HEK293 (cell line): Measurements from ENCODE around the gene G6PD.

ENCODE experiments used
- IKZF3 ChIP-seq: fragments of 450-650 bp; IDR thresholded peaks from 2 replicates; pipeline ENCODE4 v1.5.0; 2018; ENCODE audit warnings: missing biosample characterization, mild to moderate bottlenecking, missing genetic modification characterization, moderate library complexity
- KLF10 ChIP-seq: fragments of 450-650 bp; IDR thresholded peaks from 2 replicates; pipeline ENCODE4 v1.5.1; 2018; ENCODE audit warnings: missing biosample characterization, mild to moderate bottlenecking, missing genetic modification characterization
- KLF7 ChIP-seq: fragments of 450-650 bp; formaldehyde crosslinking; IDR thresholded peaks from 2 replicates; pipeline ENCODE4 v1.5.1; 2016; ENCODE audit warnings: missing biosample characterization, missing genetic modification characterization, borderline replicate concordance
- KLF8 ChIP-seq: fragments of 450-650 bp; formaldehyde crosslinking; IDR thresholded peaks from 2 replicates; pipeline ENCODE4 v1.5.1; 2016; ENCODE audit warnings: missing biosample characterization, missing genetic modification characterization
- KLF9 ChIP-seq: fragments of 450-650 bp; formaldehyde crosslinking; IDR thresholded peaks from 2 replicates; pipeline ENCODE4 v1.5.1; 2016; ENCODE audit warnings: missing biosample characterization, missing genetic modification characterization, low read depth
- MEIS1 ChIP-seq: sonication (generic); formaldehyde crosslinking; IDR thresholded peaks from 2 replicates; pipeline ENCODE4 v1.8.1; 2022; ENCODE audit warnings: missing genetic modification reagents, mild to moderate bottlenecking, borderline replicate concordance
- PRDM1 ChIP-seq: fragments of 450-650 bp; formaldehyde crosslinking; IDR thresholded peaks from 2 replicates; pipeline ENCODE4; 2016; ENCODE audit warnings: missing biosample characterization, missing genetic modification characterization
- SALL2 ChIP-seq: fragments of 450-650 bp; formaldehyde crosslinking; IDR thresholded peaks from 2 replicates; pipeline ENCODE4 v1.5.0; 2017; ENCODE audit warnings: missing biosample characterization, mild to moderate bottlenecking, missing genetic modification characterization, borderline replicate concordance
- SP7 ChIP-seq: fragments of 450-650 bp; formaldehyde crosslinking; IDR thresholded peaks from 2 replicates; pipeline ENCODE4 v1.5.1; 2016; ENCODE audit warnings: missing biosample characterization, missing genetic modification characterization
- TCF7L2 ChIP-seq: IDR thresholded peaks from 2 replicates; pipeline ENCODE4 v1.6.1; 2011; ENCODE audit warnings: low read depth, mild to moderate bottlenecking, inconsistent platforms, low read length, moderate library complexity, borderline replicate concordance
- ZNF132 ChIP-seq: fragments of 450-650 bp; formaldehyde crosslinking; IDR thresholded peaks from 2 replicates; pipeline ENCODE4 v1.5.1; 2017; ENCODE audit warnings: missing biosample characterization, missing genetic modification characterization, borderline replicate concordance
- ZNF138 ChIP-seq: fragments of 450-650 bp; formaldehyde crosslinking; IDR thresholded peaks from 2 replicates; pipeline ENCODE4 v1.5.1; 2016; ENCODE audit warnings: missing biosample characterization, missing genetic modification characterization, borderline replicate concordance
- ZNF146 ChIP-seq: fragments of 450-650 bp; formaldehyde crosslinking; IDR thresholded peaks from 2 replicates; pipeline ENCODE4 v1.5.1; 2016; ENCODE audit warnings: missing biosample characterization, missing genetic modification characterization
- ZNF155 ChIP-seq: fragments of 450-650 bp; formaldehyde crosslinking; IDR thresholded peaks from 2 replicates; pipeline ENCODE4 v1.5.1; 2016; ENCODE audit warnings: missing biosample characterization, missing genetic modification characterization
- ZNF302 ChIP-seq: fragments of 450-650 bp; formaldehyde crosslinking; IDR thresholded peaks from 2 replicates; pipeline ENCODE4 v1.5.1; 2016; ENCODE audit warnings: missing biosample characterization, missing genetic modification characterization, low read depth
- ZNF354C ChIP-seq: fragments of 450-650 bp; formaldehyde crosslinking; IDR thresholded peaks from 2 replicates; pipeline ENCODE4 v1.5.1; 2016; ENCODE audit warnings: missing biosample characterization, missing genetic modification characterization, low read depth, borderline replicate concordance
- ZNF416 ChIP-seq: fragments of 450-650 bp; formaldehyde crosslinking; IDR thresholded peaks from 2 replicates; pipeline ENCODE4 v1.5.1; 2016; ENCODE audit warnings: missing biosample characterization, missing genetic modification characterization
- ZNF549 ChIP-seq: fragments of 450-650 bp; IDR thresholded peaks from 2 replicates; pipeline ENCODE4 v1.5.1; 2018; ENCODE audit warnings: missing biosample characterization, missing genetic modification characterization, mild to moderate bottlenecking, inconsistent platforms, moderate library complexity
- ZNF600 ChIP-seq: fragments of 450-650 bp; formaldehyde crosslinking; IDR thresholded peaks from 2 replicates; pipeline ENCODE4 v1.5.1; 2016; ENCODE audit warnings: missing biosample characterization, missing genetic modification characterization
- ZNF624 ChIP-seq: fragments of 450-650 bp; formaldehyde crosslinking; IDR thresholded peaks from 2 replicates; pipeline ENCODE4 v1.5.1; 2017; ENCODE audit warnings: missing biosample characterization, missing genetic modification characterization
- ZNF645 ChIP-seq: fragments of 450-650 bp; formaldehyde crosslinking; IDR thresholded peaks from 2 replicates; pipeline ENCODE4; 2016; ENCODE audit warnings: missing biosample characterization, missing genetic modification characterization
- ZNF76 ChIP-seq: fragments of 450-650 bp; formaldehyde crosslinking; IDR thresholded peaks from 2 replicates; pipeline ENCODE4; 2016; ENCODE audit warnings: low read depth, missing biosample characterization, missing genetic modification characterization, borderline replicate concordance
- TF ChIP-seq, protein P1 (sequence below): fragments of 450-650 bp; formaldehyde crosslinking; conservative IDR thresholded peaks from 2 replicates; pipeline ENCODE4 v1.5.1; 2016; ENCODE audit warnings: low read depth, missing biosample characterization, missing genetic modification characterization
- TF ChIP-seq, protein P2 (sequence below): fragments of 450-650 bp; formaldehyde crosslinking; IDR thresholded peaks from 2 replicates; pipeline ENCODE4 v1.5.1; 2016; ENCODE audit warnings: missing biosample characterization, missing genetic modification characterization, borderline replicate concordance
- TF ChIP-seq, protein P3 (sequence below): fragments of 450-650 bp; formaldehyde crosslinking; IDR thresholded peaks from 2 replicates; pipeline ENCODE4 v1.5.1; 2016; ENCODE audit warnings: missing biosample characterization, missing genetic modification characterization
- TF ChIP-seq, protein P4 (sequence below): fragments of 450-650 bp; formaldehyde crosslinking; IDR thresholded peaks from 2 replicates; pipeline ENCODE4 v1.5.1; 2016; ENCODE audit warnings: missing biosample characterization, missing genetic modification characterization

Gene G6PD

GRCh38 chrX:154534526-154535322, 11.9 kb downstream of the G6PD start (continued):
- TF ChIP-seq, protein P1, sequence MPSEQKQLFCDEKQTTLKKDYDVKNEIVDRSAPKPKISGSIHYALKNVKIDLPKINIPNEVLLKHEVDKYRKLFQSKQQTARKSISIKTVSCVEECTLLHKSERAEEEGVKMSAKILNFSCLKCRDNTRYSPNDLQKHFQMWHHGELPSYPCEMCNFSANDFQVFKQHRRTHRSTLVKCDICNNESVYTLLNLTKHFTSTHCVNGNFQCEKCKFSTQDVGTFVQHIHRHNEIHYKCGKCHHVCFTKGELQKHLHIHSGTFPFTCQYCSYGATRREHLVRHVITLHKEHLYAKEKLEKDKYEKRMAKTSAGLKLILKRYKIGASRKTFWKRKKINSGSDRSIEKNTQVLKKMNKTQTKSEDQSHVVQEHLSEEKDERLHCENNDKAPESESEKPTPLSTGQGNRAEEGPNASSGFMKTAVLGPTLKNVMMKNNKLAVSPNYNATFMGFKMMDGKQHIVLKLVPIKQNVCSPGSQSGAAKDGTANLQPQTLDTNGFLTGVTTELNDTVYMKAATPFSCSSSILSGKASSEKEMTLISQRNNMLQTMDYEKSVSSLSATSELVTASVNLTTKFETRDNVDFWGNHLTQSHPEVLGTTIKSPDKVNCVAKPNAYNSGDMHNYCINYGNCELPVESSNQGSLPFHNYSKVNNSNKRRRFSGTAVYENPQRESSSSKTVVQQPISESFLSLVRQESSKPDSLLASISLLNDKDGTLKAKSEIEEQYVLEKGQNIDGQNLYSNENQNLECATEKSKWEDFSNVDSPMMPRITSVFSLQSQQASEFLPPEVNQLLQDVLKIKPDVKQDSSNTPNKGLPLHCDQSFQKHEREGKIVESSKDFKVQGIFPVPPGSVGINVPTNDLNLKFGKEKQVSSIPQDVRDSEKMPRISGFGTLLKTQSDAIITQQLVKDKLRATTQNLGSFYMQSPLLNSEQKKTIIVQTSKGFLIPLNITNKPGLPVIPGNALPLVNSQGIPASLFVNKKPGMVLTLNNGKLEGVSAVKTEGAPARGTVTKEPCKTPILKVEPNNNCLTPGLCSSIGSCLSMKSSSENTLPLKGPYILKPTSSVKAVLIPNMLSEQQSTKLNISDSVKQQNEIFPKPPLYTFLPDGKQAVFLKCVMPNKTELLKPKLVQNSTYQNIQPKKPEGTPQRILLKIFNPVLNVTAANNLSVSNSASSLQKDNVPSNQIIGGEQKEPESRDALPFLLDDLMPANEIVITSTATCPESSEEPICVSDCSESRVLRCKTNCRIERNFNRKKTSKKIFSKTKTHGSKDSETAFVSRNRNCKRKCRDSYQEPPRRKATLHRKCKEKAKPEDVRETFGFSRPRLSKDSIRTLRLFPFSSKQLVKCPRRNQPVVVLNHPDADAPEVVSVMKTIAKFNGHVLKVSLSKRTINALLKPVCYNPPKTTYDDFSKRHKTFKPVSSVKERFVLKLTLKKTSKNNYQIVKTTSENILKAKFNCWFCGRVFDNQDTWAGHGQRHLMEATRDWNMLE = no peak
- no peak for TF ChIP-seq PRDM1 (tag by site-specific recombination)
- no peak for TF ChIP-seq ZNF76
- TF ChIP-seq ZNF624 (tag by site-specific recombination) = no peak
- TF ChIP-seq IKZF3 = no peak
- TF ChIP-seq, protein P2, sequence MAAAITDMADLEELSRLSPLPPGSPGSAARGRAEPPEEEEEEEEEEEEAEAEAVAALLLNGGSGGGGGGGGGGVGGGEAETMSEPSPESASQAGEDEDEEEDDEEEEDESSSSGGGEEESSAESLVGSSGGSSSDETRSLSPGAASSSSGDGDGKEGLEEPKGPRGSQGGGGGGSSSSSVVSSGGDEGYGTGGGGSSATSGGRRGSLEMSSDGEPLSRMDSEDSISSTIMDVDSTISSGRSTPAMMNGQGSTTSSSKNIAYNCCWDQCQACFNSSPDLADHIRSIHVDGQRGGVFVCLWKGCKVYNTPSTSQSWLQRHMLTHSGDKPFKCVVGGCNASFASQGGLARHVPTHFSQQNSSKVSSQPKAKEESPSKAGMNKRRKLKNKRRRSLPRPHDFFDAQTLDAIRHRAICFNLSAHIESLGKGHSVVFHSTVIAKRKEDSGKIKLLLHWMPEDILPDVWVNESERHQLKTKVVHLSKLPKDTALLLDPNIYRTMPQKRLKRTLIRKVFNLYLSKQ (tag by site-specific recombination) = no peak
- 0 out of 2 replicates have a peak, but pooled peaks have one; percentile 33 for TF ChIP-seq ZNF600
- TF ChIP-seq KLF10 (tag by site-specific recombination) = no peak; the same call in 1 of the 2 replicates
- TF ChIP-seq, protein P3, sequence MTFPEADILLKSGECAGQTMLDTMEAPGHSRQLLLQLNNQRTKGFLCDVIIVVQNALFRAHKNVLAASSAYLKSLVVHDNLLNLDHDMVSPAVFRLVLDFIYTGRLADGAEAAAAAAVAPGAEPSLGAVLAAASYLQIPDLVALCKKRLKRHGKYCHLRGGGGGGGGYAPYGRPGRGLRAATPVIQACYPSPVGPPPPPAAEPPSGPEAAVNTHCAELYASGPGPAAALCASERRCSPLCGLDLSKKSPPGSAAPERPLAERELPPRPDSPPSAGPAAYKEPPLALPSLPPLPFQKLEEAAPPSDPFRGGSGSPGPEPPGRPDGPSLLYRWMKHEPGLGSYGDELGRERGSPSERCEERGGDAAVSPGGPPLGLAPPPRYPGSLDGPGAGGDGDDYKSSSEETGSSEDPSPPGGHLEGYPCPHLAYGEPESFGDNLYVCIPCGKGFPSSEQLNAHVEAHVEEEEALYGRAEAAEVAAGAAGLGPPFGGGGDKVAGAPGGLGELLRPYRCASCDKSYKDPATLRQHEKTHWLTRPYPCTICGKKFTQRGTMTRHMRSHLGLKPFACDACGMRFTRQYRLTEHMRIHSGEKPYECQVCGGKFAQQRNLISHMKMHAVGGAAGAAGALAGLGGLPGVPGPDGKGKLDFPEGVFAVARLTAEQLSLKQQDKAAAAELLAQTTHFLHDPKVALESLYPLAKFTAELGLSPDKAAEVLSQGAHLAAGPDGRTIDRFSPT (tag by site-specific recombination) = peak; percentile 58
- no peak for TF ChIP-seq KLF7 (tag by site-specific recombination)
- no peak for TF ChIP-seq ZNF645 (tag by site-specific recombination)
- TF ChIP-seq SP7 (tag by site-specific recombination) = peak; percentile 73
- no peak for TF ChIP-seq ZNF132 (tag by site-specific recombination)
- TF ChIP-seq MEIS1 (CRISPR knock-in tag) = no peak
- no peak for TF ChIP-seq ZNF302 (tag by site-specific recombination)
- TF ChIP-seq ZNF155 (tag by site-specific recombination) = no peak
- TF ChIP-seq ZNF354C = no peak
- TF ChIP-seq ZNF146 (tag by site-specific recombination) = no peak
- no peak for TF ChIP-seq KLF9
- peak; percentile 67 for TF ChIP-seq KLF8
- TF ChIP-seq TCF7L2 = no peak
- TF ChIP-seq ZNF138 (tag by site-specific recombination) = no peak
- TF ChIP-seq ZNF416 (tag by site-specific recombination) = no peak
- TF ChIP-seq, protein P4, sequence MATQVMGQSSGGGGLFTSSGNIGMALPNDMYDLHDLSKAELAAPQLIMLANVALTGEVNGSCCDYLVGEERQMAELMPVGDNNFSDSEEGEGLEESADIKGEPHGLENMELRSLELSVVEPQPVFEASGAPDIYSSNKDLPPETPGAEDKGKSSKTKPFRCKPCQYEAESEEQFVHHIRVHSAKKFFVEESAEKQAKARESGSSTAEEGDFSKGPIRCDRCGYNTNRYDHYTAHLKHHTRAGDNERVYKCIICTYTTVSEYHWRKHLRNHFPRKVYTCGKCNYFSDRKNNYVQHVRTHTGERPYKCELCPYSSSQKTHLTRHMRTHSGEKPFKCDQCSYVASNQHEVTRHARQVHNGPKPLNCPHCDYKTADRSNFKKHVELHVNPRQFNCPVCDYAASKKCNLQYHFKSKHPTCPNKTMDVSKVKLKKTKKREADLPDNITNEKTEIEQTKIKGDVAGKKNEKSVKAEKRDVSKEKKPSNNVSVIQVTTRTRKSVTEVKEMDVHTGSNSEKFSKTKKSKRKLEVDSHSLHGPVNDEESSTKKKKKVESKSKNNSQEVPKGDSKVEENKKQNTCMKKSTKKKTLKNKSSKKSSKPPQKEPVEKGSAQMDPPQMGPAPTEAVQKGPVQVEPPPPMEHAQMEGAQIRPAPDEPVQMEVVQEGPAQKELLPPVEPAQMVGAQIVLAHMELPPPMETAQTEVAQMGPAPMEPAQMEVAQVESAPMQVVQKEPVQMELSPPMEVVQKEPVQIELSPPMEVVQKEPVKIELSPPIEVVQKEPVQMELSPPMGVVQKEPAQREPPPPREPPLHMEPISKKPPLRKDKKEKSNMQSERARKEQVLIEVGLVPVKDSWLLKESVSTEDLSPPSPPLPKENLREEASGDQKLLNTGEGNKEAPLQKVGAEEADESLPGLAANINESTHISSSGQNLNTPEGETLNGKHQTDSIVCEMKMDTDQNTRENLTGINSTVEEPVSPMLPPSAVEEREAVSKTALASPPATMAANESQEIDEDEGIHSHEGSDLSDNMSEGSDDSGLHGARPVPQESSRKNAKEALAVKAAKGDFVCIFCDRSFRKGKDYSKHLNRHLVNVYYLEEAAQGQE (tag by site-specific recombination) = no peak
- TF ChIP-seq ZNF549 = no peak
- TF ChIP-seq SALL2 = no peak
